ENCODE measurements around the gene SLIT3.

DNA sequence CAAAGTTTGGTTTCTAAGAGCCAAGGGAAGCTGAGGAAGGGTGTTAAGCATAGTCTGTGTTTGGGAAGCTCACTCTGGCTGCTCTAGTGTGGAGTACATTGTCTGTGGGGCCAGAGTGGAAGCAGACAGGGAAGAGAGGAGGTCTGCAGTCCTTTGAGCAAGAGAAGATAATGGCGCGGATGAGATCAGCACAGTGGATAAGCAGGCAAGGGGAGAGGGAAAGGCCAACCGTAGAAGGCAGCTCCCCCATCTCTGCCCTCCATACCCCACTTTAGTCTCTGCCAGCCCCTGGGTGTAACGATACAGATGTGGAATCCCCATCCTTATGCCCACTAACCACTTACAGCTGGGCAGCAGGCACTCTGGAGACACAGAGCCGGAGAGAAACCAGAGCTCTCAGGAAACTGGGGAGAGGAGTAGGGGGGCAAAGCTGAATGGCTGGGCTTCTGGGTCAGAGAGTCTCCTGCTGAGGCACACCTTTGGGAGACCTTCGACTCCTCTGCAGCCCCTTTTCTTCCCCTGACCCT, 75.0 kb downstream of the SLIT3 start:
- TF ChIP-seq, protein P1, sequence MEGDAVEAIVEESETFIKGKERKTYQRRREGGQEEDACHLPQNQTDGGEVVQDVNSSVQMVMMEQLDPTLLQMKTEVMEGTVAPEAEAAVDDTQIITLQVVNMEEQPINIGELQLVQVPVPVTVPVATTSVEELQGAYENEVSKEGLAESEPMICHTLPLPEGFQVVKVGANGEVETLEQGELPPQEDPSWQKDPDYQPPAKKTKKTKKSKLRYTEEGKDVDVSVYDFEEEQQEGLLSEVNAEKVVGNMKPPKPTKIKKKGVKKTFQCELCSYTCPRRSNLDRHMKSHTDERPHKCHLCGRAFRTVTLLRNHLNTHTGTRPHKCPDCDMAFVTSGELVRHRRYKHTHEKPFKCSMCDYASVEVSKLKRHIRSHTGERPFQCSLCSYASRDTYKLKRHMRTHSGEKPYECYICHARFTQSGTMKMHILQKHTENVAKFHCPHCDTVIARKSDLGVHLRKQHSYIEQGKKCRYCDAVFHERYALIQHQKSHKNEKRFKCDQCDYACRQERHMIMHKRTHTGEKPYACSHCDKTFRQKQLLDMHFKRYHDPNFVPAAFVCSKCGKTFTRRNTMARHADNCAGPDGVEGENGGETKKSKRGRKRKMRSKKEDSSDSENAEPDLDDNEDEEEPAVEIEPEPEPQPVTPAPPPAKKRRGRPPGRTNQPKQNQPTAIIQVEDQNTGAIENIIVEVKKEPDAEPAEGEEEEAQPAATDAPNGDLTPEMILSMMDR (IDR thresholded peaks at IDR 0.05; ENCODE audit: borderline replicate concordance, extremely low read depth, low read length, poor library complexity, severe bottlenecking) = no peak
- TF ChIP-seq EZH2 (IDR thresholded peaks at IDR 0.05; ENCODE audit: borderline replicate concordance, low read depth, low read length, severe bottlenecking) = no peak

Data from DND-41 (cell line).